ENCODE measurements around the gene FYB1.

The FYB1 gene

DNA sequence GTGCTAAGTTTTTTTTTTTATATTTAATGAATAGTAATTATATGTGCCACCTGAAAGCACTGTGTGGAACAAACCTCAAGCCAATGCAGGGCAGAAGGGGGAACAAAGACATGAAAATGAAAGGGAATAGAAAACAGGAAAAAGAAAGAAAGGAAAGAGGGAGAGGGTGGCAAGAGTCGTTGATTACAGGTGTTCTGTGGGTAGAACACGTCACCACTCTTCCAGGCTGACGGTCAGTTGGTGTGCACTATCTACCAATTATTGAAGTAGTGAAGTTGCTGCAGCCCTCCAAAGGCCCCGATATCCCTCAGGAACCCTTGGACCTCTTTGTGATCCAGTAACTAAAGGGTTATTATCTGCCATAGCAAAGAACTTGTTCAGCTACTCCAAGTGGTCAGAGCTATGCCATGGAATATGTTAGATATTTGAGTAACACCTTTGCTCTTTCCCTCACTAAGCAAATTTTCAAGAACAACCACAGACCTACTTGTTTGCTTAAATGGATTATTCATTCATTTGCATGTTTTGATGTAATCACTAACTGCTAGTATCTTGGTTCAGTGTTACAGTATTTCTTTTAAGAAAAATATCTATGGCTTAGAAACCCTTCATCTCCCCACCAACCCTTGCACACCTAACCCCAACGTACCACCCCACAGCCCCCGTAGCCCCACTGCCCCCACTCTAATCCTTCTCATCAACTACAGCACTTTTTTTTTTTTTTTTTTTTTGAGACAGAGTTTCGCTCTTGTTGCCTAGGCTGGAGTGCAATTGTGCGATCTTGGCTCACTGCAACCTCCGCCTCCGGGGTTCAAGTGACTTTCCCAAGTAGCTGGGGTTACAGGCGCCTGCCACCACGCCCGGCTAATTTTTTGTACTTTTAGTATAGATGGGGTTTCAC is 31.3 kb downstream of the FYB1 start:
- H2BK15ac ChIP-seq (ENCODE audit: low read depth, poor library complexity, severe bottlenecking): no peak overlapping the region
- no peaks in the 10 kb centered on the region for H3K9me3 ChIP-seq (ENCODE audit: control insufficient read depth, low read length)
- H3K4ac ChIP-seq (ENCODE audit: low read depth in 1 of 2, low read length in 2 of 2): no peak overlapping the region
- H3K4me1 ChIP-seq (ENCODE audit: control insufficient read depth, insufficient read depth, low read depth, low read length): peaks cover 2% of the 10 kb centered on the region
- H3K27ac ChIP-seq (ENCODE audit: low read length, poor library complexity, severe bottlenecking): no peak overlapping the region
- H3K18ac ChIP-seq (ENCODE audit: low read depth in 1 of 2, low read length in 2 of 2): no peak overlapping the region
- H3K4me3 ChIP-seq (ENCODE audit: insufficient read depth in 1 of 2, low read depth in 1 of 2, low read length in 2 of 2): no peak overlapping the region
- no peak overlapping the region for H2BK120ac ChIP-seq (ENCODE audit: low read depth, low read length)
- H2BK5ac ChIP-seq (ENCODE audit: low read depth, low read length, poor library complexity, severe bottlenecking): no peak overlapping the region
- no peak overlapping the region for H2BK12ac ChIP-seq (ENCODE audit: low read length in 2 of 2)
- no peak overlapping the region for H3K14ac ChIP-seq (ENCODE audit: low read length in 2 of 2)
- peaks cover 0 to 4% of the 10 kb centered on the region in 2 experiments for H3K27me3 ChIP-seq (ENCODE audit: control insufficient read depth in 1 of 2, insufficient read depth in 1 of 2, low read length in 2 of 2)
- no peaks in the 10 kb centered on the region for H3K79me1 ChIP-seq (replicated peaks; ENCODE audit: low read length, poor library complexity, severe bottlenecking)
- WGBS: 87% methylated on average over 11 of the region's 13 CpGs
- H4K8ac ChIP-seq (ENCODE audit: low read length): no peak overlapping the region
- H2AK5ac ChIP-seq (ENCODE audit: low read length, severe bottlenecking): no peak overlapping the region
- H3K23ac ChIP-seq (ENCODE audit: low read length in 2 of 2): no peak overlapping the region
- DNase-seq: no peak
- no peak overlapping the region for H4K91ac ChIP-seq (ENCODE audit: low read length)
- H3K9ac ChIP-seq (ENCODE audit: low read length): no peak overlapping the region
- no peak overlapping the region for H3K4me2 ChIP-seq (ENCODE audit: low read length, poor library complexity, severe bottlenecking)
- no peak overlapping the region for H2AFZ ChIP-seq (ENCODE audit: low read depth, low read length)
- no peaks in the 10 kb centered on the region for H3K36me3 ChIP-seq (ENCODE audit: control insufficient read depth in 1 of 2, insufficient read depth in 2 of 2, low read depth in 1 of 2, low read length in 2 of 2)

DNA sequence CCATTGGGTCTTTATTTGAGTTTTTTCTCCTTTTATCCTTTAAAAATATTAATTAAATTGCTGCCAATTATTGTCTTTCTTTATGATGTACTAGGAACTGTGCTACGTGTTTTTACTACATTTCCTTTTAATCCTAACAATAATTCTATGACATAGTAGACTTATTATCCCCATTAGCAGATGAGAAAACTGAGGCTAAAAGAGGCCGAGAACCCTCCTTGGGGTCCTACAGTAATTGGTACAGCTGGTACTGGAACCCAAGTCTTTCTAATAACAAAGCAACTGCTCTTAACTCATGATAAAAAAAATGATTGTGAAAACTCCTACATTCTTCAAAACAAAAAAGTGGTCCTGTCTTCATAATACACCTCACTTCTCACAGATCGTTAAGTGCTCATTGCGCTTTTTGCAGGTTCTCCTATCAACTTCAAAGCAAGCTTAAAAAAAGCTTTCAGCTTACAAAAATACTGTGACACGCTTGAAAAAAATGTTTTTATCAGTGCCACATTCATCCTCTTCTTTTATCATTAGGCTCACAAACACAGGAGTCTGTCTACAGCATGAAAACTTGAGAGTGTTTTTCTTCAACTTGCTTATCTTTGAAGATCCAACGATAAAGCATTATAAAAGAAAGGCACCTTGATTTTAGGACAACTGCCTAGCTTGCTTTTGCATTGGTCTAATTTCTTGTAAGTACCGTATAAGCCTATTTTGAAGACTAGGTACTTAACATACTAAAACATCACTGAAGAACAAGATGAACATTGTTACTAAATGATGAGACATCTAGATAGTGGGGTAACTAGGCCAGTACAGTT is 32.4 kb downstream of the FYB1 start:
- Histone ChIP-seq H4K91ac (ENCODE audit: low read length) (no peak overlapping the region), H3K23ac (ENCODE audit: low read length in 2 of 2) (no peak overlapping the region), H4K8ac (ENCODE audit: low read length) (no peak overlapping the region), H3K4ac (ENCODE audit: low read depth in 1 of 2, low read length in 2 of 2) (no peak overlapping the region), H3K4me1 (ENCODE audit: control insufficient read depth, insufficient read depth, low read depth, low read length) (no peaks in the 10 kb centered on the region), H2BK12ac (ENCODE audit: low read length in 2 of 2) (no peak overlapping the region), H2BK15ac (ENCODE audit: low read depth, poor library complexity, severe bottlenecking) (no peak overlapping the region), H2AFZ (ENCODE audit: low read depth, low read length) (no peak overlapping the region), H3K4me3 (ENCODE audit: insufficient read depth in 1 of 2, low read depth in 1 of 2, low read length in 2 of 2) (no peak overlapping the region), H3K4me2 (ENCODE audit: low read length, poor library complexity, severe bottlenecking) (no peak overlapping the region), H3K9ac (ENCODE audit: low read length) (no peak overlapping the region), H2BK120ac (ENCODE audit: low read depth, low read length) (no peak overlapping the region), H2AK5ac (ENCODE audit: low read length, severe bottlenecking) (no peak overlapping the region), H3K14ac (ENCODE audit: low read length in 2 of 2) (no peak overlapping the region), H3K18ac (ENCODE audit: low read depth in 1 of 2, low read length in 2 of 2) (no peak overlapping the region), H3K9me3 (ENCODE audit: control insufficient read depth, low read length) (no peaks in the 10 kb centered on the region), H3K27ac (ENCODE audit: low read length, poor library complexity, severe bottlenecking) (no peak overlapping the region), H3K27me3 (ENCODE audit: control insufficient read depth in 1 of 2, insufficient read depth in 1 of 2, low read length in 2 of 2) (peaks cover 0 to 4% of the 10 kb centered on the region in 2 experiments), H3K36me3 (ENCODE audit: control insufficient read depth in 1 of 2, insufficient read depth in 2 of 2, low read depth in 1 of 2, low read length in 2 of 2) (no peaks in the 10 kb centered on the region), H2BK5ac (ENCODE audit: low read depth, low read length, poor library complexity, severe bottlenecking) (no peak overlapping the region), H3K79me1 (replicated peaks; ENCODE audit: low read length, poor library complexity, severe bottlenecking) (no peaks in the 10 kb centered on the region)
- 94% methylated on average over 7 of the region's 7 CpGs for WGBS
- no peak for DNase-seq

DNA sequence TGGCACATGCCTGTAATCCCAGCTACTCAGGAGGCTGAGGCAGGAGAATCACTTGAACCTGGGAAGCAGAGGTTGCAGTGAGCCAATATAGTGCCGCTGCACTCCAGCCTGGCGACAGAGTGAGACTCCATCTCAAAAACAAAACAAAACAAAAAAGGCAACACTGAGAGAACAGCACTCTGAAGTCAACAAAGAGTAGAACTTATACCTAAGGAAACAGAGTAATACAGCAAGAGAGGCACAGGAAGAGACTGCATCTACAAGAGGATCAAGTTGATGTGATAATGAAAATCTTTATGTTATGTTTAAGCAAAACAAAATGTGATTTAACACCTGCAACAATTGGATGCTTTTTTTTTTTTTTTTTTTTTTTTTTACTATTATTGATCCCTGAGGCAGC is 33.1 kb downstream of the FYB1 start:
- no peaks in the 10 kb centered on the region for H3K4me1 ChIP-seq (ENCODE audit: control insufficient read depth, insufficient read depth, low read depth, low read length)
- H3K4me3 ChIP-seq (ENCODE audit: insufficient read depth in 1 of 2, low read depth in 1 of 2, low read length in 2 of 2): no peak overlapping the region
- H3K27me3 ChIP-seq (ENCODE audit: control insufficient read depth in 1 of 2, insufficient read depth in 1 of 2, low read length in 2 of 2): peaks cover 0 to 4% of the 10 kb centered on the region in 2 experiments
- H2BK15ac ChIP-seq (ENCODE audit: low read depth, poor library complexity, severe bottlenecking): no peak overlapping the region
- H3K9me3 ChIP-seq (ENCODE audit: control insufficient read depth, low read length): no peaks in the 10 kb centered on the region
- DNase-seq: no peak
- H4K8ac ChIP-seq (ENCODE audit: low read length): no peak overlapping the region
- H3K9ac ChIP-seq (ENCODE audit: low read length): no peak overlapping the region
- no peak overlapping the region for H4K91ac ChIP-seq (ENCODE audit: low read length)
- H3K4me2 ChIP-seq (ENCODE audit: low read length, poor library complexity, severe bottlenecking): no peak overlapping the region
- no peak overlapping the region for H3K4ac ChIP-seq (ENCODE audit: low read depth in 1 of 2, low read length in 2 of 2)
- no peak overlapping the region for H3K27ac ChIP-seq (ENCODE audit: low read length, poor library complexity, severe bottlenecking)
- no peak overlapping the region for H2AFZ ChIP-seq (ENCODE audit: low read depth, low read length)
- H3K79me1 ChIP-seq (replicated peaks; ENCODE audit: low read length, poor library complexity, severe bottlenecking): no peaks in the 10 kb centered on the region
- H3K36me3 ChIP-seq (ENCODE audit: control insufficient read depth in 1 of 2, insufficient read depth in 2 of 2, low read depth in 1 of 2, low read length in 2 of 2): no peaks in the 10 kb centered on the region
- H2BK12ac ChIP-seq (ENCODE audit: low read length in 2 of 2): no peak overlapping the region
- no peak overlapping the region for H3K23ac ChIP-seq (ENCODE audit: low read length in 2 of 2)
- H3K18ac ChIP-seq (ENCODE audit: low read depth in 1 of 2, low read length in 2 of 2): no peak overlapping the region
- no peak overlapping the region for H2BK5ac ChIP-seq (ENCODE audit: low read depth, low read length, poor library complexity, severe bottlenecking)
- H2BK120ac ChIP-seq (ENCODE audit: low read depth, low read length): no peak overlapping the region
- H2AK5ac ChIP-seq (ENCODE audit: low read length, severe bottlenecking): no peak overlapping the region
- H3K14ac ChIP-seq (ENCODE audit: low read length in 2 of 2): no peak overlapping the region
- WGBS: 100% methylated on average over 1 of the region's 2 CpGs

- Histone ChIP-seq H3K79me1 (replicated peaks; ENCODE audit: low read length, poor library complexity, severe bottlenecking) (no peaks in the 10 kb centered on the region), H2BK12ac (ENCODE audit: low read length in 2 of 2) (no peak overlapping the region), H3K27ac (ENCODE audit: low read length, poor library complexity, severe bottlenecking) (no peak overlapping the region), H3K9me3 (ENCODE audit: control insufficient read depth, low read length) (no peaks in the 10 kb centered on the region), H3K9ac (ENCODE audit: low read length) (no peak overlapping the region), H3K23ac (ENCODE audit: low read length in 2 of 2) (no peak overlapping the region), H3K4me2 (ENCODE audit: low read length, poor library complexity, severe bottlenecking) (no peak overlapping the region), H4K91ac (ENCODE audit: low read length) (no peak overlapping the region), H3K4me1 (ENCODE audit: control insufficient read depth, insufficient read depth, low read depth, low read length) (no peaks in the 10 kb centered on the region), H3K27me3 (ENCODE audit: control insufficient read depth in 1 of 2, insufficient read depth in 1 of 2, low read length in 2 of 2) (peaks cover 0 to 4% of the 10 kb centered on the region in 2 experiments), H3K4ac (ENCODE audit: low read depth in 1 of 2, low read length in 2 of 2) (no peak overlapping the region), H4K8ac (ENCODE audit: low read length) (no peak overlapping the region), H2AK5ac (ENCODE audit: low read length, severe bottlenecking) (no peak overlapping the region), H2AFZ (ENCODE audit: low read depth, low read length) (no peak overlapping the region), H3K14ac (ENCODE audit: low read length in 2 of 2) (no peak overlapping the region), H3K18ac (ENCODE audit: low read depth in 1 of 2, low read length in 2 of 2) (no peak overlapping the region), H2BK5ac (ENCODE audit: low read depth, low read length, poor library complexity, severe bottlenecking) (no peak overlapping the region), H3K4me3 (ENCODE audit: insufficient read depth in 1 of 2, low read depth in 1 of 2, low read length in 2 of 2) (no peak overlapping the region), H2BK15ac (ENCODE audit: low read depth, poor library complexity, severe bottlenecking) (no peak overlapping the region), H3K36me3 (ENCODE audit: control insufficient read depth in 1 of 2, insufficient read depth in 2 of 2, low read depth in 1 of 2, low read length in 2 of 2) (no peaks in the 10 kb centered on the region), H2BK120ac (ENCODE audit: low read depth, low read length) (no peak overlapping the region)
- DNase-seq: no peak
- WGBS: 97% methylated on average over 9 of the region's 9 CpGs
Observed at GRCh38 chr5:39185761-39186160, 33.6 kb downstream of the FYB1 start.
